Retina (tissue), 1 donor: ENCODE measurements around the gene OR8B8.
"Not testable (repeated sequence)": the region's sequence is repeated elsewhere in the genome, so short reads cannot be mapped to it uniquely, and the experiment has no call there.

Experiments
- DNase-seq: peaks from one replicate; pipeline ENCODE4 v3.0.0-alpha.2; 2016

OR8B8 gene, protein sequence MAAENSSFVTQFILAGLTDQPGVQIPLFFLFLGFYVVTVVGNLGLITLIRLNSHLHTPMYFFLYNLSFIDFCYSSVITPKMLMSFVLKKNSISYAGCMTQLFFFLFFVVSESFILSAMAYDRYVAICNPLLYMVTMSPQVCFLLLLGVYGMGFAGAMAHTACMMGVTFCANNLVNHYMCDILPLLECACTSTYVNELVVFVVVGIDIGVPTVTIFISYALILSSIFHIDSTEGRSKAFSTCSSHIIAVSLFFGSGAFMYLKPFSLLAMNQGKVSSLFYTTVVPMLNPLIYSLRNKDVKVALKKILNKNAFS

DNA sequence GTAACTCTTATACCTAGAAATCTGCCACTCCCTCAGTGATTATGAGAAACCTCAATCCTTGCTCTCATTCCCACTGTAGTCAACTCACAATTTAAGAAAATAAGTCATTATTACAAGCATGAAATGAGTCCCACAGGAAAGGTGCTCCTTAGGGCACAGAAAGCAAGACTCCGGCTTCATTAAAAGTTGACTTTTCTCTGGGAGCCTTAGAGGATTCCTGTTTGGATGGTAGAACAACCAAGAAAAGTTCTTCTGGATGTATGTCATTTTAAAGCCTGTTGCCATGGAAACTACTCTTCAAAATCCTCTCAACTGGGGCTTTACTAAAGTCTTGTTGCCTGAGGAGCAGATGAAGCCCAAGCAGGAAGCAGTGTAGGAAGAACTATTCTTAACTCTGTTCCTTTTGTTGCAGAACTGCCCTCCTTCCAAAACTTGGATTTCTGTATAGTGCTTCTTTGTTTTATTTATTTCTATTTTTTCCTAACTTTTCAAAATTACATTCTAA is at the start of gene OR8B8:
Gene OR8B8 (minus strand): TSS at position 51 of the 505 bp plus-strand sequence. CDS start 4,611 bp downstream, outside the sequence.
- no peak for DNase-seq

DNA sequence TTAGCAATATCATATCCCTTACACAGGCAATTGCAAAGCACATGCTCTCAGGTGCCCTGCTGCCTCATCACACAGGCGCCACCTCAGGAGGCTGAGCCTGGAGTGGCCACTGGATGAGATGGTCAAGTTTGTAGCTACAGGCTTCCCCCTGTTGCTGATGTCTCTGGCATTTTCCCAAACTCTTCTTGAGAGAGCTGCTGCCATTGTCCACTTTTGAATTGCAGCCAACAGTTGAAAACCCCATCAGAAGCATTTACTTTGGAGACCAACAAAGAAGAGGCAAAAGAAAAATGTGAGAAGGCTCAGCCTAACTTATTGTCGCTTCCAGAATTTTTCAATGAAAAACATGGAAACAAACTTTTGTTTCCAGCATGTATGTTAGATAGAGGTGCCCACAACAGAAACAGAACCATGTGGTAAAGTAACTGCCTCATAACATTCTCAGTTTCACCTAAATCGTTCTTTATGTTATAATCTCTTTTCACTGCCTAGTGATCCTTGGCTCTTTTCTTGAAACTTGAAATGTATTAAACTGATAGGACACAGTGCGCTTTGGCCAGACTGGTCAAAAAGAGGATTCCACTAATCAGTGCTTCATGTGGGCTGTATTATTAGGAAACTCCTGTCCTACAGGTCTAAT is 47.6 kb upstream of the OR8B8 start:
- DNase-seq: no peak

DNA sequence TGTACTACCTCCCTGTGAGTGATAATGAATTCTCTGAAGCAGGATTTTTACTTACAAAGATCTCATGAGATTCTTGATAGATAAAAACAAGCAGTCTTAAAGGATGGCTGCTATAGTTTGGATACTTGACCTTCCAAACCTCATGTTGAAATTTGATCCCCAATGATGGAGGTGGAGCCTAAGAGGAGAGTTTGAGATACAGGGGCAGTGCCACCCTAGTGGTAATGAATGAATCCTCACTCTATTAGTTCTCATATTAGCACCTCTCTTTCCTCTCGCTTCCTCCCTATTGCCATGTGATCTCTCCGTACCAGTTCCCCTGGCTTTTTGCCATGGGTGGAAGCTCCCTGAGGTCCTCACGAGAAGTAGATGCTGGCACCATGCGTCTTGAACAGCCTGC is 37.9 kb upstream of the OR8B8 start:
- no peak for DNase-seq

DNA sequence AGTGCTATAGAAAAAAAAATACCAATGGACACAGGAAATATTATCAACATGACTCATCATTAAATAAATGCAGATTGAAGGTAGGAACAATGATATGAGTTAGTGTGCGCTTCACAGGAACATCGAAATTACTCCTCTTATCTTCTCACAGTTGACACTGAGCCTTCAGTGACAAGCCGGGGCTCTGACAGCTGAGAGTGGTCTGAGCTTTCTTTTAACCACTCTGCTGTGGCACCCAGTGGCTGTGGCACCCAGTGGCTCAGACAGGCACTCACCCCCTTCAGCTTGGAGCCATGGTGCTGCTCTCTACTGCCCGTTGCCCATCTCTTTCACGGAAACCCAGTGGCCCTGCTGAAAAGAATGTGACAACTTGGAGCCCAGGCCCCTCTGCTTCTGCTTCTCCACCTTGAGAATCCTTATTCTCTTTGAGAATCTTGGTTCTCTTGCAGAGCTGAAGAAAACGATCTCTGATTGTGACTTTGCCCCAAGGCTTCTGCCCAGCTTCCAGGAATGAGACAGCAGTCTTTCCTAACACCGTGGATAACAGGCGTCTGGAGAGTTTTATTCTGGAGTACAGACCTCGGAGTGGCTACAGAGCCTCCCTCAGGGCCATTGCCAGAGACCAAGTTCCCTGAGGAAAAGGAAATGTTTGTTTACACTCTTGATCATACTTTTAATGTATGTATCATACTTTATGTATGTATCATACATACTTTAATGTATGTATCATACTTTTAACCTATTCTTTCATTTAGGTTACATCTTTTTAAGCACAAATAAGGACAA is 37.1 kb upstream of the OR8B8 start:
- no peak for DNase-seq

DNA sequence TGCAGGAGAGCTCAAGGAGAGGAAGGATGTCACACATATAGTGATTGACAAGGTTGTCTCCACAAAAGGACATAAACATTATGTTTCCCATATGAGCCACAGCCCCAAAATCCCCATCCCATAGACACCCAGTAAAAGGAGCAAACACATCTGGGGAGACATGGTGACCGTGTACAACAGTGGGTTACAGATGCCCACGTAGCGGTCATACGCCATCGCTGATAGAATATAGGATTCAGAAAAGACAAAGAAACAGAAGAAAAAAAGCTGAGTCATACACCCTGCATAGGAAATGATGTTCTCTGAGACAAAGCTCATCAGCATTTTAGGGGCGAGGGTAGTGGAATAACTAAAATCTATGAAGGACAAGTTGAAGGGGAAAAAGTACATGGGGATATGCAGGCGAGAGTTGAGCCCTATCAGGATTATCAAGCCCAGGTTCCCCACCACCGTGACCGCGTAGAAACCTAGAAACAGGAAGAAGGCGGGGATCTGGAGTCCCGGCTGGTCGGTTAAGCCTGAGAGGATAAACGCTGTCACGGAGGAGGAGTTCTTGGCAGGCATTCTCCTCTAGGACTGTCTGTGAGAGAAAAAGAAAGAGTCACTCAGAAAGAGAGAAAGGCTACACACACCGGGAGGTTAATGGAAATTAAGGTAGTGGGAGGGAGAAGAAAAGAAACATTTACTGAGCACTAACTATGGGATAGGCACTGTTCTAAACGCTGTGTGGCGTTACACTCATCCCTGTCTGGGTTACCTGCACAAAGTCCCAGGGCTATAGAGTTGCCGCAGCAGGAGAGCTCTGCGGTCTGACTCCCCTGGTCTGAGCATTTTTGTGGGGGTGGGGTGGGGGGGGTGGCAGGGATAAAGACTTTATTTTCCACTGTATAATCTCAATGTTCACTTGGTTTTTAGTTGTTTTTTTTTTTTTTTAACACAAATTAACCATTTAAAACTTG is 36.1 kb upstream of the OR8B8 start:
- DNase-seq: peak; percentile 19

DNA sequence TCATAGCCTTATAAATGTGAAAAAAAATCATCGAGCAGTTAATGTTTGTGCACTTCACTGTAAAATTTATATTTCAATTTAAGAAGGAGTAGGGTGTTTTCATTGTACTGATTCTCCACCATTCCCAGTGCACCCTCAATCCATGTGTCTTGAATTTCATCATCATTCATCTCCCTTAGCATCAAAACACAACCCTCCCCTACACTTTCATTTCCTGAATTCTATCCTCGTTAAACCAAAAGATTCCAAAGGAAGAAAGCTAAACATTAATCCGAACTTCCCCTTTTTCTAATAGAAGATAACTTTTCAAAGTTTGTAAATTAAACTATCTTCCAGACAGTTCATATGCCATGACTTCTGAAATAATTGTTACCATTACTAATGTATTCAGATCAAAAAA is 34.1 kb upstream of the OR8B8 start:
- no peak for DNase-seq

DNA sequence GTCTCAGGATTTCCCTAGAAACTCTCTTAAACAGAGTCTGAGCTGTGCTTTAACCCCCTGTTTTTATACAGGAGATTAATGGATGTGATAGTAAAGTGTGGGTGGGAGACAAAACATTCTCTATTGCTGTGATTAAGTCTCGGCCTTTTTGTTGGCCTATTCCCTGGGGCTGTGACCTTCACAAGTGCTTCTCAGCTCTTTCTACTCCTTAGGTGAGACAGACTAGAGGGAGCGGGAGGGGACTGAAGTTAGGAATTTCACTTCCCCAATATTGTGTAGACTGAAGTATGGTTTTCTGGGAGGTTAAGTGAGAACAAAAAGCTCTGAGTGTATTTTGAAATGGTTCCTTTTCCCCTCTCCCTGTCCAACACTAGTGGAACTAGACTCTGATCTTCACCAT is 29.8 kb upstream of the OR8B8 start:
- no peak for DNase-seq

DNA sequence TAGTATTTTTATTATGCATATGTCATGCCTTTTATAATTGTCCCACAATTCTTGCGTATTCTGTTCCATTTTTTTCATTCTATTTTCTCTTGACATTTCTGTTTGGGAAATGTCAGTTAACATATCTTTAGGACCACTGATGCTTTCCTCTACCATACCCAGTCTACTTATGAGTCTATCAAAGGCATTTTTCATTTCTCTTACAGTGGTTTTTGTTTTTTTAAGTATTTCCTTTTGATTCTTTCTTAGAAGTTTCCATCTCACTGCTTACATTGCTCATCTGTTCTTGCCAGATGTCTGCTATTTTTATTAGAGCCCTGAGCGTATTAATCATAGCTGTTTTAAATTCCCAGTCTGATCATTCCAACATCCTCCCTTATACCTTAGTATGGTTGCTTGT is 29.3 kb upstream of the OR8B8 start:
- DNase-seq: no peak

DNA sequence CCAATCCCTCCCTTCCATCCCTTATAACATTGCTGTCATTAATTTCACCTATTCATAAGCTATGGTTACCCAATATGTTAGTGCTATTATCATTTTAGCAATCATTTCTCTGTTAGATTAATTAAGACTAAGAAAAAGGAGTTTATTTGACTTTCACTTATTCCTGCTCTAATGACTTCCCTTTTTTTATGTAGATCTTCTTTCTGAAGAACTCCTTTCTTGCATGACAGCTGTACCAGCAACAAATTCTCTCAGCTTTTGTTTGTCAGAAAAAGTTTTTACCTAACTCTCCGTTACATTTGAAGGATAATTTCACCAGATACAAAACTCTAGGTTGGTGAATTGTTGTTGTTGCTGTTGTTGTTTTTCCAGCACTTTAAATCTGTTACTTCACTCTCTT is 28.6 kb upstream of the OR8B8 start:
- DNase-seq: no peak

DNA sequence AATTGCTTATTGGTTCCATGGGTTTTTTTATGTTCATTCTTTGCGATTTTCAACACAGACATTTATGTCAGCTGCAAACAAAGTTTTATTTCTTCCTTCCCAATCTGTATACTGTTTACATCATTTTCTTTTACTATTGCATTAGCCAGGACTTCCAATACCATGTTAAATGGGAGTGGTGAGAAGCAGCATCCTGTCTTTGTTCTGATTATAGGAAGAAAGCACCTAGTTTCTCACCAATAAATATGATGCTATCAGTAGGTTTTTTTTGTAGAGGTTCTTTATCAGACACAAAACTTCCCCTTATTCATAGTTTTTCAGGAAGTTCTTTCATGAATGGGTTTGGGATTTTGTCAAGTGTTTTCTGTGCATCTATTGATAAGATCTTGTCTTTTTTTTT is 28.0 kb upstream of the OR8B8 start:
- no peak for DNase-seq

DNA sequence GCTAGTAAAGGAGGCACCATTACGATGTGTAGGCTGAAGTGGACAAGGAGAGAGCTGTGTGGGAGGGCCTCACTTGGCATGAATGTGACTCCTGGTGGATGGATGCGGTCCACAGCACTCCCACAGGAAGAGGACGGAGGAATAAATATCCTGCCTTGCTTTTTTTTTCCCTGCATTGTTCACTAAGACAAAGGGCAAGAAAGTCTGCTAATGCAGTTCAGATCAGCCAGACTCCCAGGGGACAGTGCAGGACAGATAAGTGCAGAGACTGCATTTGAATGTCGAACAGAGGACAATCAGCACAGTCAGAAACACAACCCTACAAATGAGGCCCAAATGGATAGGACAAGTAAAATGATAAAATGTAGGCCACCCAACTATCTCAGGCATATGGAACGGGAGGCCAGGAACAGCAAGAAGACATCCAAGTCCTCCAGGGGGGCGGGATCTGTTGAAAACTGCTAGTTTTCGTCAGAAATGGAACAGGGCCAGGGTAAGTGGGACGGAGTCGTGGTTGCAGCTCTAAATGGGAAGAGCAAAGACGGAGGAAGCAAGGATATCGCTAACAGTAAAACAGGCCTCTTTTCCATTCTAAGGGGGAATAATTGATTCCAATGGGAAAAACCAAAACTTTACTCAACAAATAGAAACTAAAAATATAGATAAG is 25.2 kb upstream of the OR8B8 start:
- DNase-seq: peak; percentile 33

DNA sequence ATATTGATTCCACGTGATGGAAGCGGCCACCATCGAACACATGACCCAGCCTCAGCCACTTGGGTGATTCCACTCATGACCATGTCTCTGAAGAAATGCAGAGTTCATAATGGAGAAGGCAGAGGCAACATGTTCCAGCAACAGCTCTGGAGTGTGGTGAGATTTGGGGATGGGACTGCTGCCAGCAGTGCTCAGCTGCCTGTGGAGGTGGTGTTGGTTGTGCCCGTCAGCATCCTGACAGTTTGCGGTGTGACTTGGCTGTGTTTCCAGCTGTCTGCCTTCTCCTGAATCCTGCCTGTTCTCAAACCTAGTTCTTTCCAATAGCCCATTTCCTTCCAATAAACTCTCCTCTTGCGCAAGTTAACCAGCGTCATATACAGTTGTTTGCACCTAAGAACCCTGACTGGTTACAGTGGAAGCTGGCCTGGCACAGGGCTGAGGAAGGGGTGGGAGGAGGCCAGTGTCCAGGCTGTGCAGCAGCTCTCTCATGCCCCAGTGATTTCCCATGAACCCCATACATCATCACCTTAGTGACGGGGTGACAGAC is 22.0 kb upstream of the OR8B8 start:
- no peak for DNase-seq

DNA sequence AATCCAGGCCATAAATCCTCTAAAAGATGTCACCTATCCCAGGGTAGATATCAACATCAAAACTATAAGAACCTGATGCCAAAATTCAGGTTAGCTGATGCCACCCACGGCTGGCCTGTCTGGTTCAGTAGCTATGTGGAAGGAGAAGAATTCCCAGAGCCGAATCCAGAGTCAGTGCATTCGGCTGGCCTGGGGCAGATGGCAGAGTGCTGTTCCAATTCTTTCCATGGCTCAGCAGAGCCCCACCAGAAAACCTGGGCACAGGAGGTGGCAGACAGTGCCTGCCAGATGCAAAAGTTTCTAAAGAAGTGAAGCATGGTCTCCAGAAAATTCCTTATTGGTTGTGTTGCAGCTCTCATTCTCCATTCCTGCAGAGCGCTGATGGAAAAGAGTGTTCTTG is 19.9 kb upstream of the OR8B8 start:
- DNase-seq: no peak

DNA sequence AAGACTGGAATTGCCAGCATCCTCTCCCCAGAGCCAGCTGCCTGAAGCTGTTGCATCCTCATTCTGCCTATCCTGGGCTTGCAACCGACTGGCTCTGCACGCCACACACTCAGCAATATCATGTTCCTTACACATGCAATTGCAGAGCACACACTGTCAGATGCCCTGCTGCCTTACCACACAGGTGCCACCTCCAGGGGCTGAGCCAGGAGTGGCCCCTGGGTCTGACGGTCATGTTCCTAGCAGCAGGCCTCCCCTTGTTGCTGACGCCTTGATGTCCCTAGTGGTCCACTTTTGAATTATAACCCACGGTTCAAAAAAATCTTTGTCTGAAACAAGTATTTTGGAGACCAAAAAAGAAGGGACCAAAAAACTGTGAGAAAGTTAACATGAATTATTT is 18.5 kb upstream of the OR8B8 start:
- DNase-seq: no peak

DNA sequence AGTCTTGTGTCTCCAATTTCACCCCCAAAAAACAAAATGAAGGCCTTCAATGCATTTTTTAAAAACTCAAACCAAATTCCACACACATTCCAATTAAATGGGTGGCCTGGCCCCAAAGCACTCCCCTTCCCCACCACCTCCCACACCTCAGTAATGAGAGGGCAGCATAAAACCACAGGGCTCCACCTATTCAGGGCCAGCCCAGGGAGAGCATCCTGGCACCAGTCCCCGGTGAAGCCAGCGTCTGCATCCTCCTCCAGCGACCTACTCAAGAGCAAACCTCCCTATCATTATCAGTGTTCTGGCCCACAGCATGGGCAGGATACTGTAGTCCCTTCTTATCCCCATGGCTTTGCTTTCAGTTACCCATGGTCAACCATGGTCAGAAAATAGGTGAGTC is 17.8 kb upstream of the OR8B8 start:
- no peak for DNase-seq

DNA sequence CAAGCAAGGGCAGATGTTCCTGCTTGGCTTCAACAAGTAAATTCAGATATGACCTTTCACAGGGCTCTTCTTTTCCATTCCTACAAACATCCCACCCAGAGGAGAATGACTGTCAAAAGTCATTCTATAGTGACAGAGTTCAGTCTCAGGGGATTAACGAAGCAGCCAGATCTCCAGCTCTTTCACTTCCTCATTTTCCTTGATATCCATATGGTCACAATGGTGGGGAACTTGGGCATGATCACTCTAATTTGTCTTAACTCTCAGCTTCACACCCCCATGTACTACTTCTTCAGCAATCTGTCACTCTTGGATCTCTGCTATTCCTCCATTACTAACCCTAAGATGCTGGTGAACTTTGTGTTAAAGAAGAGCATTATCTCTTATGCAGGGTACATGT is 15.0 kb upstream of the OR8B8 start:
- no peak for DNase-seq

DNA sequence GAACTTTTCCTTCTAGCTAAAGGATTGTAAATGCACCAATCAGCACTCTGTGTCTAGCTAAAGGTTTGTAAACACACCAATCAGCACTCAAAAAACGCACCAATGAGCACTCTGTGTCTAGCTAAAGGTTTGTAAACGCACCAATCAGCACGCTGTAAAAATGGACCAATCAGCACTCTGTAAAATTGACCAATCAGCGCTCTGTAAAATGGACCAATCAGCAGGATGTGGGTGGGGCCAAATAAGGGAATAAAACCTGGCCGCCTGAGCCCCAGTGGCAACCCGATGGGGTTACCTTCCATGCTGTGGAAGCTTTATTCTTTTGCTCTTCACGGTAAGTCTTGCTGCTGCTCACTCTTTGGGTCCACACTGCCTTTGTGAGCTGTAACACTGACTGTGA is 13.9 kb upstream of the OR8B8 start:
- DNase-seq: not testable (repeated sequence)

DNA sequence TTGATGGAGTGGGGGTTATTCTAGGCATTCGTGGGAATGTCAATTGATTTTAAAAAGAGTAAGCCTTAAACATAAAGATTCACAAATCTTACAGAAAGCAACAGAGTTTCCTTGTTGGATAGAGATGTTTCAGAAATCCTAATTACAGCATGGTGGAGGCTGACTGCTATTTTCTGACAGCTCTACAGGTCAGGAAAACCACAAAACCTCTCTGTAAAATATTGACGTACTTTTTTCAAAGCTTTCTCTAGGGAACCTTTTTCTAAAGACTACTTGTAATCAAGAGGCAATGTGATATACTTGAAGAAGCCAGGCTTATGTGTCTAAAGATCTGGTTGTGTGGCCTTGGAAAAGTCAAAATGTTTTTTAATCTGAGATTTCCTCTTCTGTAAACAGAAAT is 9.1 kb upstream of the OR8B8 start:
- DNase-seq: no peak

DNA sequence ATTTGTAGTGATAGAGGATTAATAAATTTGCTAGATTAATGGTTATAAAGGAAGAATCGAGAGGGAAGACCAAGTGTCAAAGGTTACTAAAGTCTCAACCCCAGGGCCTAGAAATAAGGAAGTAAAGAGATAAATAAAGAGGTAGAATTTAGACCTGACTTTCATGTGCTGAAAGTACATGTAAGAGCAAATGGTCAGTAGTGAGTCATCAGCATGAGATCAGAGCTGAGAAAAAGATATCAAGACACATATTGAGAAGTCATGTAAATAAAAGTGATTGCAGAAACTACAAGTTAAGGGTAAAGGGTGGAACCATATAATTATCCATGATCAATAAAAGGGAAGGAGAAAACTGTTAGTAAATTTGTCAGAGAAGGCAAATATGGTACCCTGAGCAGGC is 1.4 kb upstream of the OR8B8 start:
- no peak for DNase-seq

DNA sequence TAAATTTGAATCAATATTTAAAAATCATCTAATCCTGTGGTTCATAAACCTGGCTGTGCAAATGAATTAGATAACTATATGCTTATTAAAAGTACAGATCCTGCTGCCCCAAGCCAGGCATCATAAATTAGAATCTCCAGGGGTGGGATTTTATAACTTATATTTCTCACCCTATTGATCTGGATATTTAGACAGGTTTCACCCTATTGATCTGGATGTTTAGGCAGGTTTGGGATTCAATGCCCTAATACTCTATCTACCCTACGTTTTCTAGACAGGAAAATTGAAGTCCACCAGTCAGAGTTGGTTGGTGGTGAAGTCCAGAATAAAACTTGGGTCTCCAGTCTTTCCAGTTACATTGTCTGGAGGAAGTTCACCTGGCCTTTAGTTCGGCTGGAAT is 2.6 kb downstream of the OR8B8 start:
- no peak for DNase-seq

DNA sequence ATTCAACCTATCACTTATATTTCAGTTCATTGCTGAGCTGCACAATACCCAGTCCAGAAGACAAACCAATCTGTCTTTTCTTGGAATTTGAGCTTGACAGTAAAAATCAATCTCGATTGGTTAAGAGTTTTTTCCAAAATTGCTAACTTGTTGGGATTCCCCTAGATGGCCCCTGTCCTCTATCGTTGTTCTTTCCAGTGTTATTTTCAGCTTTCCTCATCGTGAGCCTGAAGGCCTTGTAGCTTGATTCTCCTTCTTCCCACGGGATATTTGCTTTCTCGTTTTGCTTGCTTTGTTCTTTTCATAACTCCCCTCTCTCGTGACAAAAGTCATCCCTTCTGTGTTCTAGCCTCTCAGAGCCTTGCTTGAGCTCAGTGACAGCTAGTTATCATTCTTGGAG is 3.1 kb downstream of the OR8B8 start:
- no peak for DNase-seq

DNA sequence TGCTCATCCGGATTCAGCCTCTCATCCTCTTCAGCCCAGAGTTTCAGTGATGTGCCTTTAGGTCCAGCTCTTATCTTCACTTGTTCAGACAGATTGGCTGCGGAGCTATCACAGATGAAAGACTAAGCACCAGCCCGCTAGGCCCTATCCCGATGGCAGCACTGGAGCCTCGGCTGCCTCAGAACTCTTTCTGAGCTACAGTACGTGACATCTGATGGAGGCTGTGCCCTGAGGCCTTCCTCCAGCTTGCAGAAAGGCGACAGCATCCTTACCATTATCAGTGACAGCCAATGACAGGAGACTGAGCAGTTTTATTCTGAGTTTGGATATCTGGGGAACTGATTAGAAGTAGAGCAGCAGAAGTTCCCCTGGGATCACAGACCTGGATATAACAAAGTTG is 4.0 kb downstream of the OR8B8 start:
- no peak for DNase-seq
